ENCODE data around the gene HSD17B4.
"Not testable (repeated sequence)": the region's sequence is repeated elsewhere in the genome, so short reads cannot be mapped to it uniquely, and the experiment has no call there.

The HSD17B4 gene

DNA sequence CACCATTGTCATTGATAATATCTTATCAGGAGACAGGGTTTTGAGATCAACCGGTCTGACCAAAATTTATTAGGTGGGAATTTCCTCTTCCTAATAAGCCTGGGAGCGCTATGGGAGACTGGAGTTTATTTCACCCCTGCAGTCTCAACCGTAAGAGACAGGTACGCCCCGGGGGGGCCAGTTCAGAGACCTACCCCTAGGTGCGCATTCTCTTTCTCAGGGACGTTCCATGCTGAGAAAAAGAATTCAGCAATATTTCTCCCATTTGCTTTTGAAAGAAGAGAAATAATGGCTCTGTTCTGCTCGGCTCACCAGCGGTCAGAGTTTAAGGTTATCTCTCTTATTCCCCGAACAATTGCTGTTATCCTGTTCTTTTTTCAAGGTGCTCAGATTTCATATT is 28.3 kb downstream of the HSD17B4 start:
- not testable (repeated sequence) for DNase-seq (ENCODE audit: low read depth)

DNA sequence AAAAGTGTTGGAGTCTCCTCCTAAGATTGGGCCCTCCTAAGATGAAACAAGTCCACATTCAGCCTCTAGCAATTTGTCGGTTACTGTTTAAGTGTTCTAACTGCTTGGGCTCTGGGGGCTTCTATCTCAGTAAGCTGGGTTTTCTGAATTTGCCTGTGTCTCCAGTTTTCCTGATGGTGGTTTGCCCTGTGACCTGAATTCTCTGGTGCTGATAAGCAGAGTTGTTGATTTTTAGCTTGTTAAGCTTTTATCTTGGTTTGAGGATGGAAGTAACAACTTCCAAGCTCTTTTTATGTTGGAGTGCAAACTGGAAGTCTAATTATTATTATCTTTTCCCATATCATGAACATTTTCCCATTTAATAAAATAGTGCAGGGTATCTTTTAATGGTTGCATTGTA is 30.9 kb downstream of the HSD17B4 start:
- DNase-seq (ENCODE audit: low read depth) = no peak

DNA sequence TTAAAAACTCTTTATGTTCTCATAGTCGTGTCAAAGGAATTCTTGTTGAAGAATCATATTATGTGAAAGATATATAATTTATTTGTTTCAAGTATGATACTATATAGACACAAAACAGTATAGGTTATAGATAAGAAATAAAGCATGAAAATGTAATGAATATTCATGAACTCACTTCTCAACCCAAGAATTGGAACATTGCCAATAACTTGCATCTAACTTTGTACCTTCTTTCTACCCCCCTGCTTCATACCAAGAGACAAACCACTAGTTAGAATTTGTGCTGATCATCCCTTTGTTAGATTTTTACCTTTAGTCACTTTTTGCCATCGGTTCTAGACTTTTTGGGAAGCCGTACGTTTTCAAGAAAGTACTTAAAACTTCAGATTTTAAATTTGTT is 32.6 kb downstream of the HSD17B4 start:
- no peak for DNase-seq (ENCODE audit: low read depth)

DNA sequence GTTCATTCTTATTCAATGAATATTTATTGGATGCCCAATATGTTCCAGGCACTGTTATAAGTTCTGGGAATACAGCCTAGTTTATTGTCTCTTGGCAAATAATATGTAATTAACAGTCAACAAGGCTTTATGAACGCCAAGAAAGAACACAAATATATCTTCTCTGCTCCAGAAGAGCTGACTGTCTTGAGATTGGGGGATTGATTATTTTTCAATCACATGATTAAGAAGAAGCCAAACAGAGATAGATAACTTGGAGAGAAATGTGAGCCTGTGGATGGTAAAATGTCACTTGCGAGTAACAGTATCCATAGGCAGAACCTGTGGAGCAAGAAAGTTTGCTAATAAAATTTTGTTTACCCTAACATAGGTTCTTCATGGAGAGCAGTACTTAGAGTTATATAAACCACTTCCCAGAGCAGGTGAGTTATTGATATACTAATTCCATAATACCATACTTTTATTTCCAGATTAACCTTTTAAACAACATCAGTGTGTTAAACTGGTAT is 49.4 kb downstream of the HSD17B4 start:
- DNase-seq (ENCODE audit: low read depth) = no peak

DNA sequence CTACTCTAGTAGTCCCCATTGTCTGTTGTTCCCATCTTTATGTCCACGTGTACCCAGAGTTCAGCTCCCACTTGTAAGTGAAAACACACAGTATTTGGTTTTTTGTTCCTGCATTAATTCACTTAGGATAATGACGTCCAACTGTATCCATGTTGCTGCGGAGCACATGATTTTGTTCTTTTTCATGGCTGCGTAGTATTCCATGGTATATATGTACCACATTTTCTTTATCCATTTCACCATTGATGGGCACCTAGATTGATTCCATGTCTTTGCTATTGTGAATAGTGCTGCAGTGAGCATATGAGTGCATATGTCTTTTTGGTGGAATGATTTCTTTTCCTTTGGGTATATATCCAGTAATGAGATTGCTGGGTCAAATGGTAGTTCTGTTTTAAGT is 51.6 kb downstream of the HSD17B4 start:
- not testable (repeated sequence) for DNase-seq (ENCODE audit: low read depth)

DNA sequence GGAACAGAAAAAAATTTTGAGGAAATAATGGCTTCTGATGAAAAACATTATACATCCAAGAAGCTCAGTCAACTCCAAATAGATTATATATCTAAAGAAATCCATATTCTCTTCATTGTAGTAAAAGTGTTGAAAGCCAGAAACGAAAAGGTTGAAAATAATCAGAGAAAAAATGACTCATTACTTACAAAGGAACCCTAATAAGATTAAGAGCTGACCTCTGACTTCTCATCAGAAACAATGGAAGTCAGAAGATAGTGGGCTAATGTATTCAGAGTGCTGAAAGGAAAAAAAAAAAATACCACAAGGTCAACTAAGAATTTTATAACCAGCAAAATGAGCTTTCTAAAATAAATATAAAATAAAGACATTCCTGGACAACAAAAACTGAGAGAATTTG is 60.0 kb downstream of the HSD17B4 start:
- no peak for DNase-seq (ENCODE audit: low read depth)

DNA sequence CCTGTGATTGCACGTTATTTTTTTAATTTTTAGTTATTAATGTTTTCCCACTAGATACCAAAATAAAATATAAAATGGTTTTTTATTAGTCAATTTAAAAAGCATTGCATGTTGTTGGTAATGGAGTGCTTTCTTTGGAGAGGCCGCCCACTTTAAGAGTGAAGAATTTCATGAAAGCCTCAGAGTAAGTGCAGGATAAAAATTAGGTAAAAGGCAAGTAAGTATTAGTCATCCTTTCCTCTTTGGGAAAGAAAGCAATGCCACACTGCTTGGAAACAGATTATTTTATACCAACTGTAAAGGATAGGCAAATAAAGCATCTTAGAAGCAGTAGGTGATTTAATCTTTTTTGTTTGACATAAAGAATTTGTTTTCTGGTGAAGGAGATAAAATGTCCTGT is 62.9 kb downstream of the HSD17B4 start:
- DNase-seq (ENCODE audit: low read depth) = no peak

DNA sequence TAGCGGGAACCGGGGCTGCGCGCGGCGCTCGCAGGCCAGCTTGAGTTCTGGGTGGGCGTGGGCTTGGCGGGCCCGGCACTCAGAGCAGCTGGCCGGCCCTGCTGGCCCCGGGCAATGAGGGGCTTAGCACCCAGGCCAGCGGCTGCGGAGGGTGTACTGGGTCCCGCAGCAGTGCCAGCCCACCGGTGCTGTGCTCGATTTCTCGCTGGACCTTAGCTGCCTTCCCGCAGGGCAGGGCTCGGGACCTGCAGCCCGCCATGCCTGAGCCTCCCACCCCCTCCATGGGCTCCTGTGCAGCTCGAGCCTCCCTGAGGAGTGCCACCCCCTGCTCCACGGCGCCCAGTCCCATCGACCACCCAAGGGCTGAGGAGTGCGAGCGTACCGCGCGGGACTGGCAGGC is 64.8 kb downstream of the HSD17B4 start:
- not testable (repeated sequence) for DNase-seq (ENCODE audit: low read depth)

DNA sequence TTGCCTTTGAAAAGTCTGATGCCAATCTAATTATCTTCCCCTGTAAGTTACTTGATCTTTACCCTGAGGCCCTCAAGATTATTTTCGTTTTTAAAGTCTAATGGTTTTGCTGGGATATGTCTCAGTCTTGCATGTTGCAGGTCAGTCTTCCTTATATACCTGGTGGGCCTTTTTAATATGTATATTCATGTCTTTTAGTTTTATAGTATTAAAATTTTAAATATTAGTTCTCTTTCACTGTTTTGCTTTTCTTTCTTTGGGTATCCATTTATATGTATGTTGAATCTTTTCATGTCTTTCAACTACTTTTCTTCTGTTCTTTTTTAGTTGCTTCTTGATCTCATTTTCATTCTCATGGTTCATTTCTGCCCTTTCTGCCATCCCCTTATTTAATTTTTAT is 68.9 kb downstream of the HSD17B4 start:
- DNase-seq (ENCODE audit: low read depth) = no peak

DNA sequence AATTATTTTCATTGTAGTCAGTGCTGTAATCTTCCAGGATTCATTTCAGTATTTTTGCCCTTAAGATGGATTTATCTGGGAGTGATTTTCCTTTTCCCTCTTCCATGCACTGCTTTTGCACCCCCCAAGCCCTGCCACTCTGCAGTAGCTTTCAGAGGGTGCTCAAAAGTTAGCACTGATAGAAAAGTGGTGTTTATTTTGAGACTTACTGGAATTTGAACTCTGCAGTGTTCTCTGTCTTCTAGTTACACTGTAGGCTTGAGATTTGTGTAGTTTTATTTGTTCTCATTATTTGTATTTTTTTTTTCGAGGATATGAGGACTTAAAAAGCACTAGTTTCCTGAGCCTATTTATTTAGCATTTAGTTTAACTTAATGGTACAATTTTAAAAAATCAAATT is 70.5 kb downstream of the HSD17B4 start:
- DNase-seq (ENCODE audit: low read depth) = no peak

DNA sequence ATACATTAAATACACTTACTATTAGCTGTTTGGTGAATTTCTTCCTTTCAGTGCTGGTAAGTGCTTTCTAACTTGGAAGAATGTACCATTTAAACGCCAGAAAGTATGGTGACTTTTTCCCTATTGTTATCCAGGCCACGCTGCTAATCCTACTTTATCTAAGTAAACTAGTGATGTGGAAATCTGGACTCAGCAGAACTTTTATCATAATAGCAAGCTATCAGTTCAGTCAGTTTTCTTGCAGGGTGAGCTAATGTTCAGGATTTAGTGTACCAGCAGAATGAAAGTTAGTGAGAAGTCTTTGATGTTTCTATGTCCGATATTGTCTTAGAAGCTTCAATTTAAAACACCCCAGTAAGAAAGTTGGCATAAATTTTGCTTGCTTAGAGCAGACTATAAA is 72.2 kb downstream of the HSD17B4 start:
- DNase-seq (ENCODE audit: low read depth) = no peak

DNA sequence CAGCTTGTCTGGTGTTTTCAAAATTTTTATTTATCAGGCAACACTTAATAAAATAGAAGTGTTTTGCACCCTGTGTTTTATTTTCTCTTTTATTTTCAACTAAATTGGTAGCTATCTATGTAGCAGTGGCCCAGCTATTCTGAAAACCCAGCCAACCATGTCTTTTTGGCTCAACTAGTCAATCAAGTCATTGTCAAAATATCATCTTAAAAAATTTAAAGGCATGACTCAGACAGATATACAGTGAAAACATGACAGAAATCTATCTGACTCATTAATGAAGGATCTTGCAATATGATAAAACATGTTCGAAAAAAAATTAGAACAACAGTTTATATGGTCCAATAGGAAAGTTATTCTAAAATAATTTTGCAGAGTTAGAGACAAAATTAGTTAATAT is 75.1 kb downstream of the HSD17B4 start:
- DNase-seq (ENCODE audit: low read depth) = no peak

DNA sequence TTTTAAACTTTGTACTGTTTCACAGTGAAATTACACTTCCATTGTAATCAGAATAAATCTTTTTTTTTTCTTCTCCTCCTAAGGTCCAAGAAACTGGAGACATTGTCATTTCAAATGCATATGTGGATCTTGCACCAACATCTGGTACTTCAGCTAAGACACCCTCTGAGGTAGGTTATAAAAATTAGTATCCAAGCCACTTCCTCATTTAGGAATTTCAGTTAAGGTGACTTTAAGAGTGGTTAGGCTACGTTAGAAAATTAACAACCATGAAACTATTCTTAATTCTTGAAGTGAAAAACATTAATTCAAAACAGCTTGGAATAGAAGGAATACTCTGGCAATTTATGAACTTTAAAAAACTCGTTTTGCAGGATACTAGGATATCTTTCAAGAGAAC is 77.5 kb downstream of the HSD17B4 start:
- no peak for DNase-seq (ENCODE audit: low read depth)

DNA sequence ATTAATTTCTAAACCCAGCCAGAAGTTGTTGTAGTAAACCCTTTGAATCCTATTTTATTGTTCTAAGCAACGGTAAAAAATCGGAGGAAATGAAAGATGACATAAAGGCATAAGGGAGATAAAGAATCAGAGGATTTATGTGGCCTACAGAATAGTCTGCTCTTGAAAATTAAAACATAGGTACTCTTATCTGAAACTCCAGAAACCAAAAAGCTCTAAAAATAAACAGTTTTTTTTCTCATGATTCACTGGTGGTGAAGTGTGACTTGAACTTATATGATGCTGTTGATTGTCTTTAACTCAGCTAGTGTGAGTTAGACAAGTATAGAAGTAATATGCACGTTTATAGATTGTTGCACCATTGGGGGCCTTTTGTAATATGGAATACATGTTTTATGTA is 80.3 kb downstream of the HSD17B4 start:
- no peak for DNase-seq (ENCODE audit: low read depth)

DNA sequence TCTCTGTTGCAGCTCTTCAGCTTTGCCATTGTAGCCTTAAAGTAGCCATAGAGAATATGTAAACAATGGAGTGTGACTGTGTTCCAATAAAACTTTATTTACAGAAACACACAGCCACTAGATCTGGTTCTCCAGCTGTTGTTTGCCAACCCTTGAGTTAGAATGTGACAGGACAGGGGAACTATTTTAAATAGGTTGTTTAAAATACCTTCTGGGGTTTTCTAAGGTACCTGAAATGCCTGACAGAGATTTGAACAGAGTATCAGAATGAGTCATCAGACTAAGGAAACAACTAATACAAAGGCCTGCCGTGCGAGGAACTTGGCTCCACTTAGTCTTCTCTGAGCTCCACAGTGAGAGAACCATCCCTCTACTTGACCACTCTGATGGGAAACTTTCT is 85.4 kb downstream of the HSD17B4 start:
- DNase-seq (ENCODE audit: low read depth) = no peak

DNA sequence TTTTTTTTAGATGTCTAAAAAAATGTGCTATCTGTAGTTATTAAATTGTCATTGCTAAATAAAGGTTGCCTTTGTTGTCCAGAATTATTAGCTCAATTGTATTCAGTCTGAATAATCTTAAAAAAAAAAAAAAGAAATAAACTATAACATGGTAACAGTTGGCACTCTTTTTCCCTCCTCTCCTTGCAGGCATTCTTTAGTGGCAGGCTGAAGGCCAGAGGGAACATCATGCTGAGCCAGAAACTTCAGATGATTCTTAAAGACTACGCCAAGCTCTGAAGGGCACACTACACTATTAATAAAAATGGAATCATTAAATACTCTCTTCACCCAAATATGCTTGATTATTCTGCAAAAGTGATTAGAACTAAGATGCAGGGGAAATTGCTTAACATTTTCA is 89.4 kb downstream of the HSD17B4 start:
- DNase-seq (ENCODE audit: low read depth) = no peak

DNA sequence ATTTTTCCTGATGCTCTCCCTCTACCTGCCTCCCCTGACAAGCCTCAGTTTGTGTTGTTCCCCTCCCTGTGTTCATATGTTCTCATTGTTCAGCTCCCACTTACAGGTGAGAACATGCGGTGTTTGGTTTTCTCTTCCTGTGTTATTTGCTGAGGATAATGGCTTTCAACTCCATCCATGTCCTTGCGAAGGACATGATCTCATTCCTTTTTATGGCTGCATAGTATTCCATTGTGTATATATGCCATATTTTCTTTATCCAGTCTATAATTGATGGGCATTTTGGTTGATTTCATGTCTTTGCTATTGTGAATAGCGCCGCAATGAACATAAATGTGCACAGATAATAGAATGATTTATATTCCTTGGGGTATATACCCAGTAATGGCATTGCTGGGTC is 99.5 kb downstream of the HSD17B4 start:
- DNase-seq (ENCODE audit: low read depth) = no peak

DNA sequence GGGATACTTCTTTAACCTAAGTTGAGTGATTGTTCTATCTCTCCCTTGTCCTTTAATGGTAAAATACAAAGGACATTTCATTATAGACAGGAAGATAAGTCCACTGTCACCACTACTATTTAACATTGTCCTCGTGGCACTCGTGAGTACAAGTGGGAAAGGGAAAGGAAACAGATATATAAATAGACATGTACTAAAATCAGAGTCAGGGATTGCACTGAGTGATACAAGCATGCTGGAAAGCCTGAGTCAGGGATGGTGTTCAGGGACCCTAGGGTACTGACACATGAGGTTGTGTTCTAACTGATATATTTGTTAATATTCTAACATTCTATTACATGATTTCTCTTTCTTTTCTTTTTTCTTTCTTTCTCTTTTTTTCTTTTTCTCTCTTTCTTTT is 102.3 kb downstream of the HSD17B4 start:
- DNase-seq (ENCODE audit: low read depth) = no peak

DNA sequence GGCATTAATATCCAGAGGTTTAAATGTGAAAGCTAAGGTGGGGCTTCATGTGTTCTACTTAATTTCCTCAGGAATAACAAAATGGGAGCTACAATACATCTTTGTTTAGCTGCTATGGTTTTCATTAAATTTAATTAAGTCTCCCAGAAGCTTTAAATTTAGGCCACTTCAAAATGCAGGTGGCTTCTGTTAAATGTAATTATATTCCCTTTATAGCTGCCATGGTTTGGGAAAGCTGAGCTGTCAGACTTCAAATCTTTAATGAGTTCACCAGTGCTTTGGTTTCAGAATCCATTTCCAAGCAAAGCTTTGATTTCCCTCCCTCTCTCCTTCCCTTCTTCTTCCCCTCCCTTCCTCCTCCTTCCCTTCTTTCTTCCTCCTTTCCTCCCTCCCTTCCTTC is 118.6 kb downstream of the HSD17B4 start:
- no peak for DNase-seq (ENCODE audit: low read depth)

DNA sequence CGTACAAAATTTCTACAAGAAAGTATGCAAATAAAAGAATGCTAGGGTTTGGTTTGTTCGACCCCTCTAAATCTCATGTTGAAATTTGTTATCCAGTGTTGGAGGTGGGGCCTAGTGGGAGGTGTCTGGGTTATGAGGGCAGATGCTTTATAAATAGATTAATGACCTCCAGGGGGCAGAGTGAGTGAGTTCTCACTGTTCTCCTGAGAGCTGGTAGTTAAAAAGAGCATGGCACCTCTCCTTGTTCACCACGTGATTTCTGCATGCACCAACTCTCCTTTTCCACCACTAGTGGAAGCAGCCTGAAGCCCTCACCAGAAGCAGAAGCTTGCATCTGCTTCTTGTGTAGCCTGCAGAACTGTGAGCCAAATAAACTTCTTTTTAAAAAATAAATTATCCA is 126.6 kb downstream of the HSD17B4 start:
- DNase-seq (ENCODE audit: low read depth) = no peak

DNA sequence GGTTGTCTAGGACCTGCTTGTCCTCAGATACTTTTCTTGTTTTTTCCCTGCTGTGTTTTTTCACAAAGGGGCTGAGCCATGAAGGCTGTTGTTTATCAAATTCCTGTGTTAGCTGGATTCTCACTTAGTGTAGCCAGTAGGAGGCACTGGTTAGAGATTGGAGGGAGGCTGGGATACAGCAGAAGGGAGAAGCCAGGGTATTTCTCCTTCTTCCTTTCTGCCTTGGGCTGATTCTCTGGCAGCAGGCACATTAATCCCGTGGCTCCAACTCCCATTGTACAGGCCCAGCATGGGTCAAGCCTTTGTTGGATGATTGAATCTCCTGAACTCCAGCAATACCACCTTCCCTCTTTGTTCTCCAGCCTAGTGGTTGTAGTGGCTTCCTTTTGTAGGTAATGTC is 130.7 kb downstream of the HSD17B4 start:
- DNase-seq (ENCODE audit: low read depth) = no peak

DNA sequence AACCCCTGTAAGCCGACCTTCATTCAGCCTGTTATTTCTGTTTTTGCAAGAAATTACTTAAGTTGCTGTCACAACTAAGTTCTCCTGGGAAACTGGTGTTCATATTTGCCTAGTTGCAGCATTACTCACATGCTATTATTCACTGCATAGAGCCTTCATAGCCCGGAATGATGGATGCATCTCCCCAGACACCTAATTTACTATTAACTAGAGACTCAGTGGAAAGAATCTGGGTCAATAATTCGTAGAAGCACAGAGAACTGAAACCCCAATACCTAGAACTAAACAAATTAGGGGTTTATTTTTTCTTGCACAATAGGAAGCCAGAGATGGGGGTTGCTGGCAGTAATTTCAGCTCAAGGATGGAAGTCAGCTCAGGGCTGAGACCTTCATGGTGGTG is 131.4 kb downstream of the HSD17B4 start:
- no peak for DNase-seq (ENCODE audit: low read depth)
